K562 (cell line): ENCODE results near the gene EIF2AK3. TPM values are rescaled to one million over a fixed set of nuclear protein-coding genes. Genes with fewer than 3 reads are reported as not detected.

Source experiments
- ATAC-seq: fragments of 200-7000 bp; cut with Tn5 transposase; 3 replicates; pipeline ENCODE4 v1.9.1; 2020; ENCODE audit warnings: moderate library complexity
- BruUV-seq: library from RNA; stranded (reverse); fragments of 400-500 nt; replicated peaks from 2 replicates; lab custom pipeline; 2021; lab: Mats Ljungman, UMichigan
- CTCF ChIA-PET: fragments of 300-600 bp; formaldehyde crosslinking; extraction: SDS; loops from one replicate; lab custom pipeline; 2021; ENCODE audit warnings: low intra/inter-chr PET ratio; lab: Yijun Ruan, JAX
- POLR2A ChIA-PET: fragments of 300-600, 350-650 bp; sonication (Branson Sonifier 250); formaldehyde crosslinking; extraction: SDS; loops from one replicate; lab custom pipeline; 2021; ENCODE audit warnings: antibody characterized with exemption, inconsistent platforms; lab: Yijun Ruan, JAX
- DNase-seq, 4 experiments: peaks; one replicate each; pipeline versions ENCODE4 v3.0.0 to v3.0.0-alpha.2; 2011 to 2018; ENCODE audit warnings: low spot score in 3 of 4, mixed read lengths in 3 of 4; ENCODE audit errors: extremely low read depth in 1 of 4
- FAIRE-seq: peaks from 2 replicates; lab custom pipeline; 2011; peaks lifted over from hg19 to GRCh38; lab: Jason Lieb, UNC
- H2AFZ ChIP-seq: 2 replicates; pipeline ENCODE4 v1.6.0; 2011; ENCODE audit warnings: low read depth, low read length, control low read depth, inconsistent platforms
- H3K27ac ChIP-seq: fragments of 200-600 bp; 3 replicates; pipeline ENCODE4 v1.8.0; 2011; ENCODE audit warnings: low read depth, mild to moderate bottlenecking, control low read depth, inconsistent platforms, low read length, moderate library complexity, mixed read lengths; ENCODE audit errors: extremely low read depth
- H3K27me3 ChIP-seq, 2 experiments: fragments of 300-600 bp in 1 of 2; 2 replicates in 1 of 2; 3 replicates in 1 of 2; pipeline versions ENCODE4 v1.6.0 to v1.8.0; 2011; ENCODE audit warnings: inconsistent platforms in 2 of 2, low read length in 2 of 2, mild to moderate bottlenecking in 1 of 2, mixed read lengths in 1 of 2, moderate library complexity in 1 of 2; ENCODE audit not compliant: control insufficient read depth in 2 of 2, insufficient read depth in 2 of 2
- H3K36me3 ChIP-seq: fragments of 300-600 bp; 3 replicates; pipeline ENCODE4 v1.8.0; 2011; ENCODE audit warnings: mild to moderate bottlenecking, low read length, inconsistent platforms; ENCODE audit not compliant: control insufficient read depth, insufficient read depth
- H3K4me1 ChIP-seq, 2 experiments: fragments of 200-600 bp in 1 of 2; replicated peaks in 1 of 2; 2 replicates in 1 of 2; 3 replicates in 1 of 2; pipeline versions ENCODE4 v1.5.1 to v1.8.0; 2011; ENCODE audit warnings: inconsistent platforms in 2 of 2, low read length in 2 of 2, mild to moderate bottlenecking in 1 of 2, mixed read lengths in 1 of 2, moderate library complexity in 1 of 2; ENCODE audit not compliant: control insufficient read depth in 2 of 2, insufficient read depth in 2 of 2
- H3K4me2 ChIP-seq: 2 replicates; pipeline ENCODE4 v1.6.1; 2011; ENCODE audit warnings: low read length, control low read depth, inconsistent platforms, mixed read lengths; ENCODE audit not compliant: insufficient read depth
- H3K4me3 ChIP-seq: fragments of 200-600 bp; sonication (generic), shearing (Covaris generic); 2 replicates; pipeline ENCODE4 v1.5.1; 2016; ENCODE audit warnings: control low read depth, inconsistent platforms
- H3K79me2 ChIP-seq: fragments of 200-600 bp; 3 replicates; pipeline ENCODE4 v1.8.0; 2011; ENCODE audit warnings: low read length, inconsistent platforms; ENCODE audit not compliant: control insufficient read depth, insufficient read depth
- H3K9ac ChIP-seq, 2 experiments: 2 replicates each; pipeline versions ENCODE4 v1.6.0 to v1.6.1; 2011; ENCODE audit warnings: low read depth in 2 of 2, low read length in 2 of 2, control low read depth in 1 of 2, inconsistent platforms in 1 of 2, mild to moderate bottlenecking in 1 of 2, mixed read lengths in 1 of 2; ENCODE audit not compliant: insufficient read depth in 1 of 2
- H3K9me1 ChIP-seq: one replicate; pipeline ENCODE4 v1.6.0; 2011; ENCODE audit warnings: inconsistent platforms, mild to moderate bottlenecking, low read length, moderate library complexity; ENCODE audit not compliant: control insufficient read depth, insufficient read depth
- H3K9me3 ChIP-seq: replicated peaks from 2 replicates; pipeline ENCODE4 v1.5.1; 2011; ENCODE audit warnings: low read depth, low read length, inconsistent platforms; ENCODE audit not compliant: control insufficient read depth, insufficient read depth
- H4K20me1 ChIP-seq: replicated peaks from 2 replicates; pipeline ENCODE4 v1.6.1; 2011; ENCODE audit warnings: low read length, inconsistent platforms, mixed read lengths; ENCODE audit not compliant: control insufficient read depth, insufficient read depth
- BCLAF1 ChIP-seq, 2 experiments: fragments of 450-650 bp in 1 of 2; IDR thresholded peaks; 2 replicates each; pipeline ENCODE4 v1.6.1; 2011 to 2017; ENCODE audit warnings: low read depth in 2 of 2, antibody characterized with exemption in 1 of 2, borderline replicate concordance in 1 of 2, low read length in 1 of 2, mild to moderate bottlenecking in 1 of 2, mixed read lengths in 1 of 2; ENCODE audit not compliant: control insufficient read depth in 1 of 2
- FOXK1 ChIP-seq: sonication (generic); formaldehyde crosslinking; IDR thresholded peaks from 2 replicates; pipeline ENCODE4 v1.8.0; 2022; ENCODE audit warnings: missing genetic modification reagents, mild to moderate bottlenecking, borderline replicate concordance
- HDGF ChIP-seq: fragments of 450-650 bp; IDR thresholded peaks from 2 replicates; pipeline ENCODE4 v1.6.1; 2016
- KLF1 ChIP-seq: fragments of 450-650 bp; IDR thresholded peaks from 2 replicates; pipeline ENCODE4 v1.6.1; 2016; ENCODE audit warnings: missing genetic modification characterization, missing compliant biosample characterization
- NEUROD1 ChIP-seq: fragments of 150-350 bp; IDR thresholded peaks from 2 replicates; pipeline ENCODE4 v1.6.1; 2014; ENCODE audit warnings: borderline replicate concordance, low read length, low read depth; ENCODE audit not compliant: partially characterized antibody
- SMAD3 ChIP-seq: fragments of 450-650 bp; formaldehyde crosslinking; conservative IDR thresholded peaks from 2 replicates; pipeline ENCODE4 v1.4.0; 2020; ENCODE audit warnings: mild to moderate bottlenecking
- SMC3 ChIP-seq: conservative IDR thresholded peaks from 2 replicates; pipeline ENCODE4 v1.6.1; 2011; ENCODE audit warnings: low read depth, low read length, improper control_type of control experiment; ENCODE audit not compliant: insufficient read depth
- SNRNP70 ChIP-seq: fragments of 200-400 bp; formaldehyde crosslinking; optimal IDR thresholded peaks from 2 replicates; pipeline ENCODE3; 2017; ENCODE audit warnings: low read depth, low read length
- TAF15 ChIP-seq: fragments of 200-400 bp; formaldehyde crosslinking; IDR thresholded peaks from 2 replicates; pipeline ENCODE4 v1.6.1; 2017; ENCODE audit warnings: mild to moderate bottlenecking, low read depth, low read length, moderate library complexity
- ZBTB1 ChIP-seq: sonication (generic); formaldehyde crosslinking; IDR thresholded peaks from 2 replicates; pipeline ENCODE4 v1.8.1; 2023; ENCODE audit warnings: missing genetic modification reagents, low read depth, mild to moderate bottlenecking, borderline replicate concordance
- ZKSCAN8 ChIP-seq: fragments of 200-800 bp; sonication (Bioruptor generic); IDR thresholded peaks from 2 replicates; pipeline ENCODE4 v1.6.1; 2016; ENCODE audit warnings: missing genetic modification characterization, missing compliant biosample characterization
- ZNF282 ChIP-seq: sonication (generic); formaldehyde crosslinking; IDR thresholded peaks from 2 replicates; pipeline ENCODE4 v1.8.1; 2023; ENCODE audit warnings: missing genetic modification reagents
- WGBS: fragments of 100-300 bp; shearing (Covaris generic); methylation state at CpG from one replicate; pipeline ENCODE4 v1.1.6; 2016; ENCODE audit warnings: low coverage, mixed read lengths; ENCODE audit not compliant: insufficient coverage; ENCODE audit errors: missing lambda C conversion rate; 5-methylcytosine and 5-hydroxymethylcytosine counted together
- in situ Hi-C: fragments of 300-500 bp; cut with MboI; formaldehyde crosslinking; loops from 4 replicates; pipeline ENCODE4 v1.15.0; 2018; ENCODE audit warnings: inconsistent platforms, mixed read lengths
- intact Hi-C: fragments of 100-400 bp; cut with micrococcal nuclease; formaldehyde crosslinking; loops from 2 replicates; pipeline ENCODE4 v1.14.2; 2022
- polyA plus RNA-seq, 8 experiments: library from polyadenylated mRNA; depleted of rRNA in 4 of 8; stranded (reverse) in 5 of 8; unstranded in 3 of 8; fragments of >200 nt; fragmentation: Nextera tagmentation in 2 of 8; fragmentation: Illumina TruSeq in 1 of 8; extraction: Ambion mirVana in 2 of 8; extraction: Trizol in 1 of 8; gene quantifications; 2 replicates each; pipeline versions ENCODE4 v1.2.1 to v1.2.3, GENCODE V29; 2011 to 2014; ENCODE audit warnings: inconsistent platforms in 1 of 8, missing spikeins in 1 of 8
- total RNA-seq, 7 experiments: library from RNA; depleted of rRNA in 6 of 7; stranded (reverse); fragments of >200 nt in 6 of 7; fragmentation: Illumina TruSeq in 2 of 7; extraction: Trizol in 2 of 7; gene quantifications; 2 replicates each; pipeline versions ENCODE4 v1.2.1 to v1.2.3, GENCODE V29; 2011 to 2021; ENCODE audit warnings: low replicate concordance in 1 of 7
- TF ChIP-seq, protein P1 (sequence below): IDR thresholded peaks from 2 replicates; pipeline ENCODE4 v1.6.1; 2014; ENCODE audit warnings: antibody characterized with exemption
- TF ChIP-seq, protein P2 (sequence below), 2 experiments: fragments of 200-800 bp in 1 of 2; sonication (Bioruptor generic) in 1 of 2; sonication (generic) in 1 of 2; formaldehyde crosslinking in 1 of 2; IDR thresholded peaks in 1 of 2; conservative IDR thresholded peaks in 1 of 2; 2 replicates each; pipeline versions ENCODE4 v1.5.0 to v1.6.1; 2016 to 2020; ENCODE audit warnings: missing compliant biosample characterization in 1 of 2, missing genetic modification characterization in 1 of 2, missing genetic modification reagents in 1 of 2

EIF2AK3 gene
- total and polyA plus RNA-seq, 9 of the 15 experiments (the other 6 are each of a cell fraction or from before 2014, with no cell fraction given), result 1.7 to 11.6 (median 7.4) TPM

DNA sequence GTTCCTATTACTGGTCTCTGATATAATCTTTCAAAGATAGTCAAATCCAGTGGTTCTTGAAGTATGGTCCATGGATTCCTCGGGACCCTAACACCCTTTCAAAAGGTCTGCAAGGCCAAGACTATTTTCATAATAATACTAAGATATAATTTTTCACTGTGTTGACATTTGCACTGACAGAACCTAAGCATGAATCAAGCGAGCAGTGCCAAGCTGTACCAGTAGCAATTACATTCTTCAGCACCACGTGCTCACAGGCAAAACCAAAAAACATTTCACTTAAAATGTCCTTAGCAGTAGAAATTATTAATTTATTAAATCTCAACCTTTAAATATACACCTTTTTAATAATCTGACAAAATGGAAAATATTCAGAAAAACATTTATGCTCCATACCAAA is 59.1 kb downstream of the EIF2AK3 start:
- CTCF ChIA-PET, result no interaction called here
- no peak for FAIRE-seq
- TF ChIP-seq SNRNP70, result no peak
- no peak for TF ChIP-seq KLF1 (tag)
- TF ChIP-seq, protein P1, sequence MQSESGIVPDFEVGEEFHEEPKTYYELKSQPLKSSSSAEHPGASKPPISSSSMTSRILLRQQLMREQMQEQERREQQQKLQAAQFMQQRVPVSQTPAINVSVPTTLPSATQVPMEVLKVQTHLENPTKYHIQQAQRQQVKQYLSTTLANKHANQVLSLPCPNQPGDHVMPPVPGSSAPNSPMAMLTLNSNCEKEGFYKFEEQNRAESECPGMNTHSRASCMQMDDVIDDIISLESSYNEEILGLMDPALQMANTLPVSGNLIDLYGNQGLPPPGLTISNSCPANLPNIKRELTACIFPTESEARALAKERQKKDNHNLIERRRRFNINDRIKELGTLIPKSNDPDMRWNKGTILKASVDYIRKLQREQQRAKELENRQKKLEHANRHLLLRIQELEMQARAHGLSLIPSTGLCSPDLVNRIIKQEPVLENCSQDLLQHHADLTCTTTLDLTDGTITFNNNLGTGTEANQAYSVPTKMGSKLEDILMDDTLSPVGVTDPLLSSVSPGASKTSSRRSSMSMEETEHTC, result no peak
- no peak for TF ChIP-seq TAF15
- TF ChIP-seq BCLAF1 (IDR thresholded peaks at IDR 0.05; ENCODE audit: borderline replicate concordance in 1 of 2, control insufficient read depth in 1 of 2, low read depth in 2 of 2, low read length in 1 of 2), result no peak
- no peak for TF ChIP-seq FOXK1 (CRISPR knock-in tag)
- TF ChIP-seq ZKSCAN8 (CRISPR knock-in tag), result no peak
- no peak for TF ChIP-seq ZBTB1
- TF ChIP-seq SMC3, result no peak
- TF ChIP-seq NEUROD1, result no peak
- no peak for TF ChIP-seq SMAD3 (CRISPR knock-in tag)
- no peak for TF ChIP-seq ZNF282 (CRISPR knock-in tag)
- TF ChIP-seq, protein P2, sequence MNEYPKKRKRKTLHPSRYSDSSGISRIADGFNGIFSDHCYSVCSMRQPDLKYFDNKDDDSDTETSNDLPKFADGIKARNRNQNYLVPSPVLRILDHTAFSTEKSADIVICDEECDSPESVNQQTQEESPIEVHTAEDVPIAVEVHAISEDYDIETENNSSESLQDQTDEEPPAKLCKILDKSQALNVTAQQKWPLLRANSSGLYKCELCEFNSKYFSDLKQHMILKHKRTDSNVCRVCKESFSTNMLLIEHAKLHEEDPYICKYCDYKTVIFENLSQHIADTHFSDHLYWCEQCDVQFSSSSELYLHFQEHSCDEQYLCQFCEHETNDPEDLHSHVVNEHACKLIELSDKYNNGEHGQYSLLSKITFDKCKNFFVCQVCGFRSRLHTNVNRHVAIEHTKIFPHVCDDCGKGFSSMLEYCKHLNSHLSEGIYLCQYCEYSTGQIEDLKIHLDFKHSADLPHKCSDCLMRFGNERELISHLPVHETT (CRISPR knock-in tag; conservative IDR thresholded peaks at IDR 0.05 in 1 of 2, IDR thresholded peaks at IDR 0.05 in 1 of 2), result no peak
- no peak for TF ChIP-seq HDGF

More for the DNA sequence above, 59.1 kb downstream of the EIF2AK3 start:
- intact Hi-C loops, result no loop called here
- in situ Hi-C loops, result no loop called here
- no peak overlapping the region for H3K27ac ChIP-seq
- POLR2A ChIA-PET, result no interaction called here
- no peak overlapping the region for H2AFZ ChIP-seq
- H3K9me1 ChIP-seq, result no peaks in the 10 kb centered on the region
- H3K27me3 ChIP-seq, result no peaks in the 10 kb centered on the region
- no peaks in the 10 kb centered on the region for H3K9me3 ChIP-seq
- no peaks in the 10 kb centered on the region for H4K20me1 ChIP-seq
- H3K4me1 ChIP-seq, result no peaks in the 10 kb centered on the region
- H3K36me3 ChIP-seq, result peaks cover 24% of the 10 kb centered on the region; the same call in 2 of the 3 replicates
- no TSS peak for BruUV-seq
- no peak overlapping the region for H3K4me3 ChIP-seq
- no peak overlapping the region for H3K4me2 ChIP-seq
- DNase-seq (no peak), ATAC-seq (no peak)
- no peak overlapping the region for H3K9ac ChIP-seq
- no peaks in the 10 kb centered on the region for H3K79me2 ChIP-seq
- 89% methylated on average over 3 of the region's 3 CpGs for WGBS
